ENCODE results near the gene ATE1.

ATE1 gene

GRCh38 chr10:121873236-121873635, 54.6 kb downstream of the ATE1 start:
- no peak for TF ChIP-seq CTCF (IDR thresholded peaks at IDR 0.05; ENCODE audit: control extremely low read depth, extremely low read depth, low read depth, missing control alignments)
- ChIA-PET CTCF (no interaction called here), POLR2A (no interaction called here)
- DNase-seq (ENCODE audit: extremely low spot score): no peak

- DNase-seq (ENCODE audit: extremely low spot score): no peak
- no peak for TF ChIP-seq CTCF (IDR thresholded peaks at IDR 0.05; ENCODE audit: control extremely low read depth, extremely low read depth, low read depth, missing control alignments)
- ChIA-PET CTCF (no interaction called here), POLR2A (no interaction called here)
Measured at GRCh38 chr10:121870413-121870812, 57.4 kb downstream of the ATE1 start.

GRCh38 chr10:121865554-121865953, 62.3 kb downstream of the ATE1 start:
- ChIA-PET POLR2A (no interaction called here), CTCF (interaction anchor here (1.0 to 2.1 kb wide), 5 partner anchors 11 to 42 kb away, joined by 3 to 8 read pairs (median 5); no protein-coding TSS in a partner anchor)
- no peak for DNase-seq (ENCODE audit: extremely low spot score)
- no peak for TF ChIP-seq CTCF (IDR thresholded peaks at IDR 0.05; ENCODE audit: control extremely low read depth, extremely low read depth, low read depth, missing control alignments)

GRCh38 chr10:121864653-121865052, 63.2 kb downstream of the ATE1 start:
- ChIA-PET CTCF (interaction anchor here (1.1 to 1.8 kb wide), 5 partner anchors 10 to 42 kb away, joined by 3 to 9 read pairs (median 4); no protein-coding TSS in a partner anchor), POLR2A (no interaction called here)
- no peak for DNase-seq (ENCODE audit: extremely low spot score)
- TF ChIP-seq CTCF (IDR thresholded peaks at IDR 0.05; ENCODE audit: control extremely low read depth, extremely low read depth, low read depth, missing control alignments): no peak

- DNase-seq (ENCODE audit: extremely low spot score): no peak
- POLR2A ChIA-PET: no interaction called here
- no peak for TF ChIP-seq CTCF (IDR thresholded peaks at IDR 0.05; ENCODE audit: control extremely low read depth, extremely low read depth, low read depth, missing control alignments)
- CTCF ChIA-PET: interaction anchor here (1.1 to 1.8 kb wide), 4 partner anchors 9 to 41 kb away, joined by 3 to 9 read pairs (median 4); no protein-coding TSS in a partner anchor
Measured at GRCh38 chr10:121864168-121864567, 63.7 kb downstream of the ATE1 start.

- CTCF ChIA-PET: interaction anchor here (1.3 to 1.7 kb wide), 3 partner anchors 16 to 38 kb away, joined by 3 to 4 read pairs (median 3); no protein-coding TSS in a partner anchor
- TF ChIP-seq CTCF (IDR thresholded peaks at IDR 0.05; ENCODE audit: control extremely low read depth, extremely low read depth, low read depth, missing control alignments): no peak
- POLR2A ChIA-PET: interaction anchor here (0.6 kb wide), 1 partner anchor 124 kb away, joined by 6 read pairs; no protein-coding TSS in a partner anchor
- no peak for DNase-seq (ENCODE audit: extremely low spot score)
Measured at GRCh38 chr10:121862649-121863048, 65.2 kb downstream of the ATE1 start.

All from GM10248 (cell line).